Stimulated activated CD4-positive, alpha-beta T cell treated with anti-CD3 and anti-CD28 coated beads, TNF-alpha, amount 100 ng/mL, for 24 hours (primary cell): Measurements from ENCODE around the gene KCNIP2.

Experiments used
- DNase-seq, 3 experiments: peaks; one replicate each; pipeline ENCODE4 v3.0.0-alpha.2; 2020; ENCODE audit warnings: low read depth in 3 of 3

The KCNIP2 gene

GRCh38 chr10:101851411-101852116 lies 8.0 kb upstream of the KCNIP2 start:
- DNase-seq, result no peak

DNA sequence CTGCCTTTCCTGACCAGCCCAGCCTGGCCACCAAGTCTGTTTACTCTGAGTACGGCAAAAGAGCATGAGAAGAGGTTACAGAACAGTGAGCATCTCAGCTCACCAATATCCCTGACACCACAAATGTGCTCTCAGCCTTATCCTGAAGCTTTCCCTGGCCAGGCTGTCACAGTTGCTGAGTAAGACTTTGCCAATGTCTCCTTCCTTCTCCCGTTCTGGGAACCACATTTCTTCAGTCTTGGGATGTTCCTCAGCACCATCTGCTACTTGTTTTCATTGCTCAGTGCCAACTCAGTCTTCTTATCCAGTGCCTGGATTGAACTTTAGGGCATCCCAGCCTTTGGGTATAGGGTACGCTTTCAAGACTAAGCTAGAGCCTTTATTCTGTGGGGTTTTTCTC lies 7.1 kb upstream of the KCNIP2 start:
- DNase-seq, result no peak

DNA sequence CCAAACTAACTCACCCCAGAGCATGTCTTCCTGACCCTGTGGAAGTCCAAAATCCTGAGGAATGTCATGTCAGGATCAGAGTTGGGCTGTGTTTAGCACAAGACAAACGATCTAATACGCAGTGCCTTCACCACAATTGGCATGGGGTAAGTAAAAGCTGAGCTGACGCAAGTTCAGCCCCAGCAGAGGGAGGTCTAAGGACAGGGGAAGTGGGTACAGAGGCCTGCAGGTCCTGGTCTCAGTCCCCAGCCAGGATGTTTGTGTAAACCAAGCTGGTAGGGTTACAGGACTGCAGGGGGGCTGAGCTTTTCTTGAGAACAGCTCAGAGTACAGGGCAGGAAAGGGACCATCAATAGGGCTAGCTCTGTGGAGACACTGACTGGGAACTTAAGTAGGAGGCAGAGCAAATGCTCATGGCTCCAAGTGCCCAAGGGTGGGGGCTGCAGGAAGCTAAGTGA lies 5.3 kb upstream of the KCNIP2 start:
- DNase-seq, result no peak

- DNase-seq, result no peak
These were observed 4.8 kb upstream of the KCNIP2 start for GRCh38 chr10:101848408-101848807.

GRCh38 chr10:101845893-101846292 lies 2.3 kb upstream of the KCNIP2 start:
- DNase-seq, result no peak

GRCh38 chr10:101841826-101842225 lies 1.8 kb downstream of the KCNIP2 start:
- no peak for DNase-seq

DNA sequence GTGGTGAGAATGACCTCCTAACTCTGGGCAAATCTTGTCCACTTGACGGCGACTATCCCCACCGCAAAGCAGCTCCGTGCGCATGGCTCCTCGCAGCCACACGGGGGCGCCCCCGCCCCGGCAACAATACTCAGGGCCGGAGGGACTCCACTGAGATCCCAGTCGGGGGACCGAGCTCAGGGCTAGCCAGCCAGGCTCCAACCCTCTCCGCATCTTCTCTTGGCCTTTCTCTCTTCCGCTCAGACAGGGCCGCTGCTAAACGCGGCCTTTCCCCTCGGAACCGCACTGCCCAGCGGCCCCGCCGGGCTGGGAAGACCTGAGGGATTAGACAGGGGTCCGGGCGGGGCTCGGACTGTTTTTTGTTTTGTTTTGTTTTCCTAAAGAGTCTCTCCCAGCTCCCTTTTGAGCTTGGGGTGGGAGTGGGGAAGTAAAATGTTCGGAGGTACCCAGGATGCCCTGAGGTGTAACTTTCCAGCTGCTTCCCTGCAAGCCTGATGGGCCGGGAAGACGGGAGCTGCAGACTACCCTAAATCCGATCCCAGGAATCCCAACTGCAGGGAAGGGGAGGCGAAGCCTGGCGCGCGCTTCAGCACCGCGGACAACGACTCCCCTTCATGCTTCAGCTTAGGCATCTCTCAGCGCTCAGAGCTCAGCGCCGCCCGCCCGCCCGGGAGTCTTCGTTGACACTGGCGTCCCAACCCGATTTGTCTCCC lies 2.7 kb downstream of the KCNIP2 start:
- DNase-seq, result peak in 2 of 3 experiments; percentile 45 to 72

DNA sequence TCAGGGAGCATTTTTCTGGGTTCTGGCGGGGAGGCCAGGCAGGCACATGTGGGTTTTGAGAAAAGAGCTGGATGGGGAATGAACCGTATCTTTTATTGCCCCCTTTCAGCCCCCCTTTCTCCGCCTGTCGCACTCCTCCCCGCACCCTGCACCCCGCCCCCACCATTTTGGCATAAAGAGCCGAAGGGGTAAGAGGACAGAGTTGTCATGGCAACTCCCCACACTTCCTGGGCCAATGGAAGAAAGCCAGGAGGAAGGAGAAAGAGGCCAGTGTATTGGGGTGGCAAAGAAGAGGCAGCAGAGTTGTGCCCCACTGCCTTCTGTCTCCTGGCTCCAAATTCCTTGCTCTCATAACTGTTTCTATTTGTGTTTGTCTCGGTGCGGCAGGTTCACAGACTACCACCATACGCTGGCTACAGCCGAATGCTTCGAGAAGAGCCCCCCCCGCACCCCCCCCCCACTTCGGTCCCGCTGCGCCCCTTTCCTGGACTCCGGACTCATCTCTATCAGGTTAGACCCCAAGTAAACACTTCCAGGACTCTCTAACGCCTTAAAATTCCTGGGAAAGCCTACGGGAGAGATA lies 3.4 kb downstream of the KCNIP2 start:
- DNase-seq, result no peak

GRCh38 chr10:101839416-101840063 lies 4.1 kb downstream of the KCNIP2 start:
- DNase-seq, result peak in 2 of 3 experiments; percentile 27 to 70

DNA sequence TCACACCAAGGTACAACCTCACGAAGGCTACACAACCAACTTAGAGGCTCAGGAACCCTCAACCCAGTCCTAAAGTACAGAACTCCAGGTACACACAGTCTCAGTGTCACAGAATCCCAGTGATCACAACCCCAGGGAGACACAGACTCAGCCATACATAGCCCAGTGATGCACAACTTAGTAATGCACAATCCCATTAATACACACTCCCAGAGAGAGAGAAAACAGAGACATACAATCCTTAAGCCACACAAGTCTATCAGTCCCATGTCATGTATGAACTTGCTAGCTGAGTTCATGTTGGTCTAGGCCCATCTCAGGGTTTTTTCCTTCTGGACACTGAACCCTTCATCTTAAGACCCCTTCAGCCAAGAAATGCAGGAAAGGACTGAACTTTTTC lies 4.6 kb downstream of the KCNIP2 start:
- DNase-seq, result no peak

DNA sequence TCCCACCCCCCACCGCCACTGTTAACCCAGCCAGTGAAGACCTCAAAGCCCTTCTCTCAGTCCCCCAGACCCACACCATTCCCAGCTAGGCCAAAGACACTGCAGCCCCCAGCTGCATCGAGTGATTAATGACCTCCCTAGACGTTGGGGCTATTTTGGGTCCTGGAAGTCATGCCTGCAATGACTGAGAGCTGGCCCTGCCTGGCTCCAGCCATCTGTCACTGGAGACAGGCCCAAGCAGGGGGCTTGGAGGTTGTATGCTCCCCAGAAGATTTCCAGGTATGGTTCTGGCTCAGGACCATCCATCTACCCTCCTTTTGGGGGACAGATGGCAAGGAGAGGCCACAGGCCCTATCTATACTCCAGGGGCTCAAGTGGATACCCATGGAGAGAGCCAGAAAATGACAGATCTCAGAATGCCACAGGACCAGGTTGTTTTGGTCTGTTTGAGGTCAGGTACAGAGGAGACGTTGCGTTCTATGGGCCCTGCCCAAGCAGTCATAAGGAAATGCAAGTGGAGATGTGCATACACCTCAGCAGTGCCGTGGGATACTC lies 5.1 kb downstream of the KCNIP2 start:
- no peak for DNase-seq

DNA sequence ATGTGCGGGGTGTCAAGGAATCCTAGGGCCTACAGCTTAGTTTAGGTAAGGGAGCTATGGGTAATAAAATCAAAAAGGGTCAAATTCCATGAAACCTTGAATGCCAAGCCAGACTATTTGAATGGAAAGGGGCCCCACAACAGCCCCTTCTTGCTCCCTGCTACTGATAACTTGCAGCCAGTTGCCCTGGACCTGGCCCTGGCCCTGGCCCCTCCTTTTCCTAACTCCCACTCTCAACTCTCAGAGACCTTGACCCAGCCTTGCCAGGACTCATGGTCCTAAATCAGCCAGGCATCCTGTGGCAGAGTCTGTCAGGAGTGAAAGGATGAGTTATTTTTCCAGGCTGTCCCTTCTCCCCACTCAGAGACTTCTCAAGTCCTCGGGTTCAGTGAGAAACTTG lies 5.9 kb downstream of the KCNIP2 start:
- DNase-seq, result no peak

GRCh38 chr10:101835362-101835761 lies 8.2 kb downstream of the KCNIP2 start:
- no peak for DNase-seq

- DNase-seq, result no peak
These were observed 9.3 kb downstream of the KCNIP2 start for GRCh38 chr10:101834341-101834740.

DNA sequence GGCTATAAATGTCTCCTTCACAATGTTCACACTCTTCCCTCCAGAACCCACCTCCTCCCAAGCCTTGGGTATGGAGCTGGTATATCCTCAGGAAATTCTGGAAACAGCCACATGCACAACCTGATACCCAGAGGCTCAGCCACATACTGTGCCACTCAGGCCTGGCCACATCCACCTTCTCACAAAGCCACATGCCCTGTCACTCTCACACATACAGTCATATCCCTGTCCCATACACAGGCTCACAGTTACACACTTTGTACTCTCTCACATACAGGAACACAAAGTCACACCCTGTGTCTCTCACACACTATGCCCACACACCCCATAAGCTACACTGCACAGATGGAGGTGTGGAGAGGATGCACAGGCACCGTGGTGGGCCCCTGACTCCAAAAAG lies 10.1 kb downstream of the KCNIP2 start:
- DNase-seq, result no peak

DNA sequence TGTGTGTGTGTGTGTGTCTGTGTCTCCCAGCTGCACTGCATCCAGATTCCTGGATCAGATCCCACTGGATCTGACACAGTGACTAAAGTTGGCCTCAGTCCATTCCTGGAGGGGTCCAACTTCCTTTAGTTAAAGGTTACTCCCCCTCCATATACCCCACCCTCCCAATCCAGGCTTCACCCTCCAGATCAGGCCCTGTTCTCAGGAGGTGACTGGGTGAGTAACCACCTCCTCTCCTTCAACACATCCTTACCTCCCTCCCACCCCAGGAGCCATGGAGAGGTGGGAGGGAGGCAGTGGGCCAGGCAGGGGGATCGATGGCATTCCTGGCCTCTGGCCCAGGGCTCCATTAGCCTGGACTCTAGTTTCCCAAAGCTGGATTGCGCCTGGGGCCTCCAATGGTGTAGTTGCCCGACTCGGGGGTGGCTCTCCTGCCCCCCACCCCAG lies 11.3 kb downstream of the KCNIP2 start:
- DNase-seq, result no peak

DNA sequence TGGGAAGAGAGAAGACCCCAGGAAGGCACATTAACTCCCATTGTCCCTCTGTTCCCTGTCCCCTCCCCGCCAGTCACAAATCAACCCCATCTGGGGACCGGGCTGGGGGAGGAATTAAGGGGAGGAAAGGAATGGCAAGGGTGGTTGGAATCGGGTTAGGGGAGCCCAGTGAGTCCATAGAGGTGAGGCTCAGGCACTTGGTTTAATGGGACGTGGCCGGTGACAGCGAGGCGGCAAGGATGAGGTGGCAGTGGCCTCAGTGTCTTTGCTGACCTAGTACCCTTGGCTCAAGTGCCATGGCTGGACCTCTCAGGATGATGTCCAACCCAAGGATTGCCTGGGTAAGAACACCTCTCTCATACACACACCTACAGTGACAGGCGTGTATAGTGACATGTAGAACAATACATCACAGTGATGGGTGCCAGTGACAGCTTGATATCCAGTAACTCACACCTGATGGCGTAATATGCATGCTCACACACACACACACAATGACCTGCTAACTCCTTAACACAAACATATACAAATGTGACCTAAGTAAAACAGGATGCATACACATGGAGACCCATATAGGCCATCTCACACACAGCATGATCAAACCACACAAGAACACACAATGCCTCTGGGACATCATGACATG lies 12.3 kb downstream of the KCNIP2 start:
- DNase-seq, result no peak

DNA sequence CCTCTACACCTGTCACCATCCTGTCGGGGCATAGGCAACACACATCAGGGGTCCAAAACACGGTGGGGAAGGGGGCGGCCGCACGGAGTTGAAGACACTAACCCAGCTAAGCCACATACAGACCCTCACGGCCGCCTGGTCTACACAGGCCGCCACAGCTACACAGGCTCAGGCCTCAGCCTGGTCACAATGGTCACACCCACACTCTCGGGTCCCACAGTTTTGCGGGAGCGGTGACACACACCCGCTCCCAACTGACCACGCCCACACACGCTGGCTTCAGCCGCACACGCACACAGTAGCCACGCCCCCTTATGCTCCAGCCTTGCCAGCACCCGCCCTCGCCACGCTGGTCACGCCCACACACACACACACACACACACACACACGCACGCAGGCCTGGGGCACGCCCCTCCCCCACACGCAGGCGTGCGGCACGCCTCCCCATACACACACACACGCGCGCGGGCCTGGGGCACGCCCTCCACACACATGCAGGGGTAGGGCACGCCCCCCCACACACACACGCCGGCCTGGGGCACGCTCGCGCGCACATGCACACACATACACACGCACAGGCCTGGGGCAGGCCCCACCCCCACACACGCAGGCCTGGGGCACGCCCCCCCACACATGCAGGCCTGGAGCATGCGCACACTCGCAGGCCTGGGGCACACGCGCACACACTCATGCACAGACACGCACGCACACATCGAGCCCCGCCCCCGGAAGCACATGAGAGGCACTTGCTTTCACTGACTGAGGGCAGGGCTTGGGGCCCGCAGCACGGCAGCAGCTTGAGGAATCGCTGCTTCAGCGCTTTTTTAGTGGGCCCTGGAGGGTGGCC lies 13.1 kb downstream of the KCNIP2 start:
- DNase-seq, result peak; percentile 82 to 90 (median 84)

GRCh38 chr10:101829561-101830315 lies 13.9 kb downstream of the KCNIP2 start:
- peak in 2 of 3 experiments; percentile 23 to 58 for DNase-seq
